Measurements from ENCODE around the gene CDK17. TPM values are rescaled to one million over a fixed set of nuclear protein-coding genes. Genes with fewer than 3 reads are reported as not detected.

The CDK17 gene
- total and polyA plus RNA-seq, 2 of the 8 experiments (the other 6 are each of a cell fraction or from before 2014, with no cell fraction given) = 5.8 to 20.0 TPM

DNA sequence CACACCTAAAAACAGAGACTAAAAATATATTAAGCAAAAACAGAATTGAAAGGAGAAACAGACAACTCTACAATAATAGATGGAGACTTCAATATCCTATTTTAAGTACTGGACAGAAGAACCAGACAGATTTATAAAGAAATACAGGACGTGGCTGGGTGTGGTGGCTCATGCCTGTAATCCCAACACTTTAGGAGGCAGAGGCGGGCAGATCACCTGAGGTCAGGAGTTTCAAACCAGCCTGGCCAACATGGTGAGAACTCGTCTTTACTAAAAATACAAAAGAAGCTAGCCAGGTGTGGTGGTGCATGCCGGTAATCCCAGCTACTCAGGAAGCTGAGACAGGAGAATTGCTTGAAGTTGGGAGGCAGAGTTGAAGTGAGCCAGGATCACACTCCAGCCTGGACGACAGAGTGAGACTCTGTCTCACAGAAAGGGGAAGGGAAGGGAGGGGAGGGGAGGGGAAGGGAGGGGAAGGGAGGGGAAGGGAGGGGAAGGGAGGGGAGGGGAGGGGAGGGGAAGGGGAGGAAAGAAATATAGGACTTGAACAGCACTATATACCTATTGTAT lies 53.0 kb downstream of the CDK17 start:
- Histone ChIP-seq H4K20me1 (replicated peaks in 1 of 2; ENCODE audit: control insufficient read depth in 1 of 2, insufficient read depth in 2 of 2, low read length in 2 of 2) (peaks cover 0 to under 1% of the 10 kb centered on the region in 2 experiments), H3K79me1 (ENCODE audit: low read depth, low read length) (no peaks in the 10 kb centered on the region; the same call in none of the 2 replicates), H3K23ac (ENCODE audit: insufficient read length) (no peak overlapping the region), H3K27me3 (replicated peaks in 1 of 4; ENCODE audit: control insufficient read depth in 3 of 4, extremely low read depth in 1 of 4, insufficient read depth in 3 of 4, low read length in 3 of 4) (no peaks in the 10 kb centered on the region), H3K56ac (replicated peaks; ENCODE audit: insufficient read length, low read depth, low read length) (no peak overlapping the region), H3K79me2 (ENCODE audit: control insufficient read depth in 1 of 2, insufficient read depth in 2 of 2, low read length in 2 of 2) (peaks cover 0 to 61% of the 10 kb centered on the region in 2 experiments; a peak in 2 of 4 replicates), H3K14ac (ENCODE audit: insufficient read length) (no peak overlapping the region), H3K23me2 (ENCODE audit: low read depth, low read length) (no peaks in the 10 kb centered on the region), H2BK20ac (ENCODE audit: low read length) (no peak overlapping the region), H3K9me3 (ENCODE audit: insufficient read depth in 2 of 2, low read depth in 1 of 2, low read length in 1 of 2) (peaks cover 4 to 5% of the 10 kb centered on the region in 2 experiments; a peak in 2 of 4 replicates), H3K36me3 (ENCODE audit: control insufficient read depth in 2 of 4, insufficient read depth in 4 of 4, low read length in 3 of 4) (no peaks in the 10 kb centered on the region), H3K4me3 (ENCODE audit: extremely low read depth in 1 of 4, insufficient read depth in 2 of 4, low read depth in 3 of 4, low read length in 4 of 4) (no peak overlapping the region), H2BK5ac (ENCODE audit: low read depth, low read length) (no peak overlapping the region), H2BK120ac (replicated peaks; ENCODE audit: low read depth, low read length) (no peak overlapping the region), H4K91ac (replicated peaks; ENCODE audit: insufficient read length, low read length) (no peak overlapping the region), H2BK12ac (ENCODE audit: low read depth, low read length) (no peak overlapping the region), H3K4ac (replicated peaks; ENCODE audit: insufficient read length, low read depth, low read length) (no peak overlapping the region), H3K9ac (replicated peaks in 1 of 4; ENCODE audit: extremely low read depth in 1 of 4, low read depth in 3 of 4, low read length in 3 of 4) (no peak overlapping the region), H3K27ac (ENCODE audit: low read depth, low read length) (no peak overlapping the region), H3K18ac (ENCODE audit: extremely low read depth, low read length) (no peak overlapping the region), H4K8ac (ENCODE audit: extremely low read depth, insufficient read depth, low read length) (no peak overlapping the region), H3K4me2 (ENCODE audit: insufficient read depth in 1 of 2, low read depth in 2 of 2, low read length in 2 of 2) (no peak overlapping the region), H2BK15ac (ENCODE audit: low read length) (no peak overlapping the region), H4K5ac (ENCODE audit: insufficient read length, low read depth, low read length) (no peak overlapping the region), H2AK5ac (ENCODE audit: low read depth, low read length) (no peak overlapping the region; the same call in 1 of the 2 replicates), H3K4me1 (replicated peaks in 1 of 4; ENCODE audit: control insufficient read depth in 3 of 4, insufficient read depth in 4 of 4, low read length in 3 of 4) (peaks cover 0 to under 1% (median 0%) of the 10 kb centered on the region in 4 experiments; a peak in 1 of 7 replicates), H2AFZ (ENCODE audit: low read length) (no peak overlapping the region)
- FAIRE-seq = no peak
- no peak for DNase-seq (ENCODE audit: low read depth in 1 of 2, low spot score in 2 of 2)
- ChIA-PET CTCF (ENCODE audit: partially characterized antibody) (interaction anchor here (1.1 to 1.7 kb wide), 2 partner anchors 9 to 16 kb away, joined by 3 to 5 read pairs; no protein-coding TSS in a partner anchor), POLR2A (ENCODE audit: partially characterized antibody) (no interaction called here)
- 73% methylated on average over 5 of the region's 5 CpGs; no CpG with 5 or more reads in 1 of the 2 experiments for WGBS, 2 experiments (ENCODE audit: extremely low coverage in 1 of 2, insufficient coverage in 1 of 2, insufficient read length in 1 of 2, insufficient replicate concordance in 2 of 2, low coverage in 1 of 2, low lambda C conversion rate in 2 of 2, missing lambda C conversion rate in 1 of 2)
- TF ChIP-seq BACH1 (IDR thresholded peaks at IDR 0.05; ENCODE audit: low read length) (no peak), RXRA (IDR thresholded peaks at IDR 0.05; ENCODE audit: insufficient read depth, low read depth, low read length) (no peak), FOSL1 (IDR thresholded peaks at IDR 0.05; ENCODE audit: insufficient read depth, low read depth, low read length) (no peak), JUND (IDR thresholded peaks at IDR 0.05; ENCODE audit: low read length) (no peak), SIRT6 (IDR thresholded peaks at IDR 0.05; ENCODE audit: low read length) (no peak), YY1 (IDR thresholded peaks at IDR 0.05; ENCODE audit: low read depth, low read length) (no peak), CREB1 (IDR thresholded peaks at IDR 0.05) (no peak), RFX5 (IDR thresholded peaks at IDR 0.05; ENCODE audit: borderline replicate concordance, low read depth, low read length) (no peak), KDM4A (IDR thresholded peaks at IDR 0.05; ENCODE audit: low read depth, low read length, severe bottlenecking) (no peak)
- TF ChIP-seq, protein P1, sequence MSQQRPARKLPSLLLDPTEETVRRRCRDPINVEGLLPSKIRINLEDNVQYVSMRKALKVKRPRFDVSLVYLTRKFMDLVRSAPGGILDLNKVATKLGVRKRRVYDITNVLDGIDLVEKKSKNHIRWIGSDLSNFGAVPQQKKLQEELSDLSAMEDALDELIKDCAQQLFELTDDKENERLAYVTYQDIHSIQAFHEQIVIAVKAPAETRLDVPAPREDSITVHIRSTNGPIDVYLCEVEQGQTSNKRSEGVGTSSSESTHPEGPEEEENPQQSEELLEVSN (IDR thresholded peaks at IDR 0.05) = no peak
- TF ChIP-seq, protein P2, sequence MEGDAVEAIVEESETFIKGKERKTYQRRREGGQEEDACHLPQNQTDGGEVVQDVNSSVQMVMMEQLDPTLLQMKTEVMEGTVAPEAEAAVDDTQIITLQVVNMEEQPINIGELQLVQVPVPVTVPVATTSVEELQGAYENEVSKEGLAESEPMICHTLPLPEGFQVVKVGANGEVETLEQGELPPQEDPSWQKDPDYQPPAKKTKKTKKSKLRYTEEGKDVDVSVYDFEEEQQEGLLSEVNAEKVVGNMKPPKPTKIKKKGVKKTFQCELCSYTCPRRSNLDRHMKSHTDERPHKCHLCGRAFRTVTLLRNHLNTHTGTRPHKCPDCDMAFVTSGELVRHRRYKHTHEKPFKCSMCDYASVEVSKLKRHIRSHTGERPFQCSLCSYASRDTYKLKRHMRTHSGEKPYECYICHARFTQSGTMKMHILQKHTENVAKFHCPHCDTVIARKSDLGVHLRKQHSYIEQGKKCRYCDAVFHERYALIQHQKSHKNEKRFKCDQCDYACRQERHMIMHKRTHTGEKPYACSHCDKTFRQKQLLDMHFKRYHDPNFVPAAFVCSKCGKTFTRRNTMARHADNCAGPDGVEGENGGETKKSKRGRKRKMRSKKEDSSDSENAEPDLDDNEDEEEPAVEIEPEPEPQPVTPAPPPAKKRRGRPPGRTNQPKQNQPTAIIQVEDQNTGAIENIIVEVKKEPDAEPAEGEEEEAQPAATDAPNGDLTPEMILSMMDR (IDR thresholded peaks at IDR 0.05; ENCODE audit: control extremely low read depth in 1 of 3, insufficient read depth in 1 of 3, low read depth in 1 of 3, low read length in 3 of 3) = no peak
